HepG2 (cell line): ENCODE results near the gene MKX. TPM values are rescaled to one million over a fixed set of nuclear protein-coding genes. Genes with fewer than 3 reads are reported as not detected.

Source experiments
- ATAC-seq: fragments of 200-7000 bp; cut with Tn5 transposase; 3 replicates; pipeline ENCODE4 v1.9.1; 2020; ENCODE audit warnings: mild to moderate bottlenecking, moderate library complexity
- BruUV-seq: library from RNA; stranded (reverse); fragments of 400-500 nt; replicated peaks from 2 replicates; lab custom pipeline; 2021; lab: Mats Ljungman, UMichigan
- CTCF ChIA-PET: fragments of 300-600 bp; formaldehyde crosslinking; extraction: SDS; loops from one replicate; lab custom pipeline; 2021; ENCODE audit warnings: low total read pairs, inconsistent platforms, low intra/inter-chr PET ratio; lab: Yijun Ruan, JAX
- POLR2A ChIA-PET: fragments of 350-600 bp; sonication (Branson Sonifier 250); formaldehyde crosslinking; loops from one replicate; lab custom pipeline; 2020; ENCODE audit warnings: antibody characterized with exemption, inconsistent platforms; lab: Yijun Ruan, JAX
- DNase-seq: peaks from one replicate; pipeline ENCODE4 v3.0.0-alpha.2; 2015; ENCODE audit warnings: low spot score
- FAIRE-seq: peaks from 3 replicates; lab custom pipeline; 2011; peaks lifted over from hg19 to GRCh38; lab: Jason Lieb, UNC
- H2AFZ ChIP-seq: one replicate; pipeline ENCODE4 v1.6.1; 2011; ENCODE audit warnings: low read length, inconsistent platforms
- H3K27ac ChIP-seq: fragments of 300-600 bp; 3 replicates; pipeline ENCODE4 v1.8.0; 2011; ENCODE audit warnings: mixed run types, mild to moderate bottlenecking, mixed read lengths, low read length, inconsistent platforms; ENCODE audit not compliant: insufficient read depth; ENCODE audit errors: extremely low read length
- H3K27me3 ChIP-seq, 2 experiments: fragments of 200-600 bp in 1 of 2; 2 replicates in 1 of 2; 3 replicates in 1 of 2; pipeline versions ENCODE4 v1.6.0 to v1.8.0; 2011; ENCODE audit warnings: low read length in 2 of 2, mild to moderate bottlenecking in 2 of 2, moderate library complexity in 2 of 2, inconsistent platforms in 1 of 2; ENCODE audit not compliant: insufficient read depth in 2 of 2, control insufficient read depth in 1 of 2
- H3K36me3 ChIP-seq, 2 experiments: fragments of 200-600 bp in 1 of 2; replicated peaks in 1 of 2; 2 replicates in 1 of 2; 3 replicates in 1 of 2; pipeline versions ENCODE4 v1.5.1 to v1.8.0; 2011; ENCODE audit warnings: low read length in 2 of 2, inconsistent platforms in 1 of 2; ENCODE audit not compliant: insufficient read depth in 2 of 2, control insufficient read depth in 1 of 2
- H3K4me1 ChIP-seq: 2 replicates; pipeline ENCODE4 v1.5.1; 2012; ENCODE audit warnings: low read length, inconsistent platforms; ENCODE audit not compliant: insufficient read depth
- H3K4me2 ChIP-seq: 2 replicates; pipeline ENCODE4 v1.6.0; 2011; ENCODE audit warnings: low read depth, low read length, inconsistent platforms
- H3K4me3 ChIP-seq, 3 experiments: fragments of 200-600 bp in 1 of 3; sonication (generic), shearing (Covaris generic) in 1 of 3; replicated peaks in 1 of 3; 2 replicates each; pipeline ENCODE4 v1.5.1; 2011 to 2016; ENCODE audit warnings: low read length in 3 of 3, inconsistent platforms in 2 of 3, low read depth in 2 of 3, mild to moderate bottlenecking in 2 of 3, control low read depth in 1 of 3, mixed read lengths in 1 of 3; ENCODE audit not compliant: insufficient read depth in 1 of 3
- H3K79me2 ChIP-seq: one replicate; pipeline ENCODE4 v1.6.1; 2011; ENCODE audit warnings: low read length, inconsistent platforms; ENCODE audit not compliant: insufficient read depth
- H3K9ac ChIP-seq: 2 replicates; pipeline ENCODE4 v1.6.0; 2011; ENCODE audit warnings: mild to moderate bottlenecking, low read depth, low read length, inconsistent platforms; ENCODE audit not compliant: insufficient read depth
- H3K9me3 ChIP-seq: 2 replicates; pipeline ENCODE4 v1.5.1; 2012; ENCODE audit warnings: mild to moderate bottlenecking, low read length
- H4K20me1 ChIP-seq: 2 replicates; pipeline ENCODE4 v1.6.0; 2011; ENCODE audit warnings: inconsistent platforms, mild to moderate bottlenecking, low read length, moderate library complexity; ENCODE audit not compliant: insufficient read depth
- ATAD3A ChIP-seq: sonication (generic); formaldehyde crosslinking; IDR thresholded peaks from 2 replicates; pipeline ENCODE4 v1.4.0; 2020; ENCODE audit warnings: missing genetic modification reagents
- NCOA1 ChIP-seq: sonication (generic); formaldehyde crosslinking; IDR thresholded peaks from 2 replicates; pipeline ENCODE4 v1.9.0; 2021; ENCODE audit warnings: missing genetic modification reagents
- POGZ ChIP-seq: sonication (generic); formaldehyde crosslinking; IDR thresholded peaks from 2 replicates; pipeline ENCODE4 v1.4.0; 2020; ENCODE audit warnings: mild to moderate bottlenecking, missing genetic modification reagents
- PRPF4 ChIP-seq: fragments of 200-400 bp; formaldehyde crosslinking; IDR thresholded peaks from 2 replicates; pipeline ENCODE4 v1.6.1; 2016; ENCODE audit warnings: low read length, low read depth; ENCODE audit not compliant: poor library complexity, severe bottlenecking
- REPIN1 ChIP-seq: sonication (generic); formaldehyde crosslinking; IDR thresholded peaks from 2 replicates; pipeline ENCODE4 v1.8.0; 2022; ENCODE audit warnings: missing genetic modification reagents, low read depth, mild to moderate bottlenecking, borderline replicate concordance
- SMARCE1 ChIP-seq: fragments of 450-650 bp; IDR thresholded peaks from 2 replicates; pipeline ENCODE4 v1.6.1; 2017; ENCODE audit warnings: borderline replicate concordance
- TBX2 ChIP-seq: sonication (generic); formaldehyde crosslinking; IDR thresholded peaks from 2 replicates; pipeline ENCODE4 v1.5.0; 2020; ENCODE audit warnings: missing genetic modification reagents, mild to moderate bottlenecking, borderline replicate concordance
- WGBS: methylation state at CpG from one replicate; pipeline ENCODE4 v1.1.6; 2017; ENCODE audit warnings: low lambda C conversion rate; 5-methylcytosine and 5-hydroxymethylcytosine counted together
- in situ Hi-C: cut with HindIII; loops from 2 replicates; pipeline ENCODE4 v1.10.0; 2017; ENCODE audit warnings: low pct_unique_long_range_greater_than_20kb; ENCODE audit not compliant: extremely low pct_ligation_motif_present
- intact Hi-C: fragments of 100-400 bp; cut with micrococcal nuclease; formaldehyde crosslinking; loops from one replicate; pipeline ENCODE4 v1.10.0; 2022; ENCODE audit not compliant: unreplicated experiment
- polyA plus RNA-seq, 8 experiments: library from polyadenylated mRNA; depleted of rRNA in 3 of 8; stranded (reverse) in 7 of 8; unstranded in 1 of 8; fragments of >200 nt; fragmentation: Illumina TruSeq in 4 of 8; extraction: Trizol in 4 of 8; gene quantifications; 2 replicates each; pipeline versions ENCODE4 v1.2.1 to v1.2.3, GENCODE V29; 2011 to 2016; ENCODE audit warnings: low read depth in 4 of 8, missing spikeins in 1 of 8, mixed read lengths in 1 of 8; ENCODE audit not compliant: insufficient read depth in 1 of 8
- total RNA-seq, 5 experiments: library from RNA; depleted of rRNA; stranded (reverse); fragments of >200 nt; fragmentation: Illumina TruSeq; extraction: Trizol; gene quantifications; 2 replicates each; pipeline ENCODE4 v1.2.3, GENCODE V29; 2016; ENCODE audit warnings: low read depth in 1 of 5
- TF ChIP-seq, protein P1 (sequence below): sonication (generic); formaldehyde crosslinking; conservative IDR thresholded peaks from 2 replicates; pipeline ENCODE4 v1.4.0; 2020; ENCODE audit warnings: mild to moderate bottlenecking, missing genetic modification reagents, moderate library complexity
- TF ChIP-seq, protein P2 (sequence below): IDR thresholded peaks from 2 replicates; pipeline ENCODE4 v1.6.1; 2016
- TF ChIP-seq, protein P3 (sequence below): sonication (generic); formaldehyde crosslinking; IDR thresholded peaks from 2 replicates; pipeline ENCODE4 v1.9.0; 2021; ENCODE audit warnings: missing genetic modification reagents, borderline replicate concordance

Gene MKX
- total and polyA plus RNA-seq, 2 of the 13 experiments (the other 11 are each of a cell fraction or from before 2014, with no cell fraction given), result not detected

DNA sequence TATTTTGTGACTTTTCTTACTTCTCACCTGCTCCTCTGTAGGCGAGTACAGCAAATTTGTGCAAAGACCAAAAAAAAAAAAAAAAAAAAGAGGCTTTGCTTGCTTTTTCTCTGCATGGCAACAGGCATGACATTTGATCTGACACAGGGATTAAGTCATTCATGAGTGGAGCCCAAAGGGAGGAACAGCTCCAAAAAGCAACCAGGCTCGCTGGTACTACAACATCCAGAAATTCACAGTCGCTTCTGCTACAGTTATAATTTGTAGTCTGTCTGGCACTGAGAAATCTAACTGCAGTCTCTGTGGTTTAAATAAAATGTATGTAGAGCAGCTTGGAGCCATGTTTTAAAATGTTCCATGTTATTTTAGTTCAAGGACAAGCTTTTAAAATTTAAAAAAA lies 31.7 kb downstream of the MKX start:
- POLR2A ChIA-PET, result no interaction called here
- Histone ChIP-seq H4K20me1 (no peaks in the 10 kb centered on the region), H3K27ac (no peak overlapping the region), H3K4me1 (no peaks in the 10 kb centered on the region), H3K4me3 (no peak overlapping the region), H2AFZ (no peak overlapping the region), H3K36me3 (no peaks in the 10 kb centered on the region), H3K9me3 (no peaks in the 10 kb centered on the region), H3K9ac (no peak overlapping the region), H3K79me2 (no peaks in the 10 kb centered on the region), H3K27me3 (no peaks in the 10 kb centered on the region; a peak in 1 of 5 replicates), H3K4me2 (no peak overlapping the region)
- CTCF ChIA-PET, result no interaction called here
- BruUV-seq, result no TSS peak
- DNase-seq (no peak), ATAC-seq (no peak), FAIRE-seq (no peak)
- TF ChIP-seq, protein P1, sequence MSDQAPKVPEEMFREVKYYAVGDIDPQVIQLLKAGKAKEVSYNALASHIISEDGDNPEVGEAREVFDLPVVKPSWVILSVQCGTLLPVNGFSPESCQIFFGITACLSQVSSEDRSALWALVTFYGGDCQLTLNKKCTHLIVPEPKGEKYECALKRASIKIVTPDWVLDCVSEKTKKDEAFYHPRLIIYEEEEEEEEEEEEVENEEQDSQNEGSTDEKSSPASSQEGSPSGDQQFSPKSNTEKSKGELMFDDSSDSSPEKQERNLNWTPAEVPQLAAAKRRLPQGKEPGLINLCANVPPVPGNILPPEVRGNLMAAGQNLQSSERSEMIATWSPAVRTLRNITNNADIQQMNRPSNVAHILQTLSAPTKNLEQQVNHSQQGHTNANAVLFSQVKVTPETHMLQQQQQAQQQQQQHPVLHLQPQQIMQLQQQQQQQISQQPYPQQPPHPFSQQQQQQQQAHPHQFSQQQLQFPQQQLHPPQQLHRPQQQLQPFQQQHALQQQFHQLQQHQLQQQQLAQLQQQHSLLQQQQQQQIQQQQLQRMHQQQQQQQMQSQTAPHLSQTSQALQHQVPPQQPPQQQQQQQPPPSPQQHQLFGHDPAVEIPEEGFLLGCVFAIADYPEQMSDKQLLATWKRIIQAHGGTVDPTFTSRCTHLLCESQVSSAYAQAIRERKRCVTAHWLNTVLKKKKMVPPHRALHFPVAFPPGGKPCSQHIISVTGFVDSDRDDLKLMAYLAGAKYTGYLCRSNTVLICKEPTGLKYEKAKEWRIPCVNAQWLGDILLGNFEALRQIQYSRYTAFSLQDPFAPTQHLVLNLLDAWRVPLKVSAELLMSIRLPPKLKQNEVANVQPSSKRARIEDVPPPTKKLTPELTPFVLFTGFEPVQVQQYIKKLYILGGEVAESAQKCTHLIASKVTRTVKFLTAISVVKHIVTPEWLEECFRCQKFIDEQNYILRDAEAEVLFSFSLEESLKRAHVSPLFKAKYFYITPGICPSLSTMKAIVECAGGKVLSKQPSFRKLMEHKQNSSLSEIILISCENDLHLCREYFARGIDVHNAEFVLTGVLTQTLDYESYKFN (CRISPR knock-in tag), result no peak
- TF ChIP-seq, protein P2, sequence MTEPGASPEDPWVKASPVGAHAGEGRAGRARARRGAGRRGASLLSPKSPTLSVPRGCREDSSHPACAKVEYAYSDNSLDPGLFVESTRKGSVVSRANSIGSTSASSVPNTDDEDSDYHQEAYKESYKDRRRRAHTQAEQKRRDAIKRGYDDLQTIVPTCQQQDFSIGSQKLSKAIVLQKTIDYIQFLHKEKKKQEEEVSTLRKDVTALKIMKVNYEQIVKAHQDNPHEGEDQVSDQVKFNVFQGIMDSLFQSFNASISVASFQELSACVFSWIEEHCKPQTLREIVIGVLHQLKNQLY (CRISPR knock-in tag), result no peak
- TF ChIP-seq REPIN1 (CRISPR knock-in tag), result no peak
- TF ChIP-seq ATAD3A (CRISPR knock-in tag), result no peak
- TF ChIP-seq, protein P3, sequence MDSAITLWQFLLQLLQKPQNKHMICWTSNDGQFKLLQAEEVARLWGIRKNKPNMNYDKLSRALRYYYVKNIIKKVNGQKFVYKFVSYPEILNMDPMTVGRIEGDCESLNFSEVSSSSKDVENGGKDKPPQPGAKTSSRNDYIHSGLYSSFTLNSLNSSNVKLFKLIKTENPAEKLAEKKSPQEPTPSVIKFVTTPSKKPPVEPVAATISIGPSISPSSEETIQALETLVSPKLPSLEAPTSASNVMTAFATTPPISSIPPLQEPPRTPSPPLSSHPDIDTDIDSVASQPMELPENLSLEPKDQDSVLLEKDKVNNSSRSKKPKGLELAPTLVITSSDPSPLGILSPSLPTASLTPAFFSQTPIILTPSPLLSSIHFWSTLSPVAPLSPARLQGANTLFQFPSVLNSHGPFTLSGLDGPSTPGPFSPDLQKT (CRISPR knock-in tag), result no peak
- no peak for TF ChIP-seq NCOA1
- no peak for TF ChIP-seq PRPF4
- TF ChIP-seq SMARCE1, result no peak
- TF ChIP-seq POGZ (CRISPR knock-in tag), result no peak
- TF ChIP-seq TBX2 (CRISPR knock-in tag), result no peak
- WGBS, result 3% methylated on average over 3 of the region's 3 CpGs
- in situ Hi-C loops (no loop called here), intact Hi-C loops (no loop called here)
